Measurements from ENCODE around the gene PLCH2. TPM values are rescaled to one million over a fixed set of nuclear protein-coding genes. Genes with fewer than 3 reads are reported as not detected.

The PLCH2 gene
- total and polyA plus RNA-seq, 7 donors = 0.04 to 0.60 (median 0.09) TPM; not detected in 1

DNA sequence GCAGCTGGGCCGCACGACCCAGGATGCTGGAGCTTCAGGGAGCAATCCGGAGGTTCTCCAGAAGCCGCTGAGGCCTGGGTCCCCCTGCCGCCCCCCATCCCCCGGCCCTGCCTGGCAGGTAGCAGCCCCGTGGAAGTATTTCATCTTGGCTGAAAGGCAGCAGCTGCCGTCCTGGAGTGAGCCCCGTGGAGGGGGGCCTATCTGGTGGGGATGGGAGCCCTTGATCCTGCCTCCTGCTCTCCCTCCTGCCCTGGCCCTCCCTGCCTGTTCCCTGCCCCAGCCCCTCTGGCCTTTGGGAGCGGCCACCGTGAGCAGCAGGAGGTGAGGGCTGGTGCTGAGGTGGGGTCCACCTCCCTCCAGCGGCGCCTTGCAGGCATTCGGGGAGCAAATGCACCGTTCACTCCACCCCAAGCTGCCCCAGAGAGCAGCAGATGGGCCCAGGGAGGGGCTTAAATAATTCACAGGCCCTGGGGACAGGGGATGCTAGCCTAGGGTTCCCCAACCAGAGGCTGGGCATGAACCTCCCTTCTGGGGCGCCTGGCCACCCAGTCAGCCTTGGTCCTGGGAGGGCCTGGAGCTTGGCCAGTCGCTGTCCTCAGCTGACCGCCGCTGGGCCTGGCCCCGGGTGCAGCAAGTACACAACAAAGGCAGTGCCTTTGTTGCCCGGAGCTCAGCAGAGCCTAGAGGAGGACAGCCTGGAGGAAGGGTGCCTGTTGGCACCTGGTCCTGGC is 23.7 kb upstream of the PLCH2 start:
- no peak for ATAC-seq
- no peak overlapping the region for H3K4me3 ChIP-seq
- intact Hi-C loops (cut with DNase I) = no loop called here
- WGBS, 3 donors = 33 to 40% (median 34%) methylated on average over 20 to 21 of the region's 21 CpGs
- TF ChIP-seq, protein P1, sequence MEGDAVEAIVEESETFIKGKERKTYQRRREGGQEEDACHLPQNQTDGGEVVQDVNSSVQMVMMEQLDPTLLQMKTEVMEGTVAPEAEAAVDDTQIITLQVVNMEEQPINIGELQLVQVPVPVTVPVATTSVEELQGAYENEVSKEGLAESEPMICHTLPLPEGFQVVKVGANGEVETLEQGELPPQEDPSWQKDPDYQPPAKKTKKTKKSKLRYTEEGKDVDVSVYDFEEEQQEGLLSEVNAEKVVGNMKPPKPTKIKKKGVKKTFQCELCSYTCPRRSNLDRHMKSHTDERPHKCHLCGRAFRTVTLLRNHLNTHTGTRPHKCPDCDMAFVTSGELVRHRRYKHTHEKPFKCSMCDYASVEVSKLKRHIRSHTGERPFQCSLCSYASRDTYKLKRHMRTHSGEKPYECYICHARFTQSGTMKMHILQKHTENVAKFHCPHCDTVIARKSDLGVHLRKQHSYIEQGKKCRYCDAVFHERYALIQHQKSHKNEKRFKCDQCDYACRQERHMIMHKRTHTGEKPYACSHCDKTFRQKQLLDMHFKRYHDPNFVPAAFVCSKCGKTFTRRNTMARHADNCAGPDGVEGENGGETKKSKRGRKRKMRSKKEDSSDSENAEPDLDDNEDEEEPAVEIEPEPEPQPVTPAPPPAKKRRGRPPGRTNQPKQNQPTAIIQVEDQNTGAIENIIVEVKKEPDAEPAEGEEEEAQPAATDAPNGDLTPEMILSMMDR (IDR thresholded peaks at IDR 0.05) = no peak
- no peak for DNase-seq
- no peaks in the 10 kb centered on the region for H3K4me1 ChIP-seq
- no peaks in the 10 kb centered on the region for H3K9me3 ChIP-seq
- H3K27ac ChIP-seq = no peak overlapping the region
- H3K36me3 ChIP-seq (ENCODE audit: insufficient read depth in 1 of 2, low read depth in 1 of 2) = no peaks in the 10 kb centered on the region
- H3K27me3 ChIP-seq (ENCODE audit: insufficient read depth in 3 of 3, low read length in 2 of 3) = peaks cover 0 to 56% (median 18%) of the 10 kb centered on the region in 3 donors

DNA sequence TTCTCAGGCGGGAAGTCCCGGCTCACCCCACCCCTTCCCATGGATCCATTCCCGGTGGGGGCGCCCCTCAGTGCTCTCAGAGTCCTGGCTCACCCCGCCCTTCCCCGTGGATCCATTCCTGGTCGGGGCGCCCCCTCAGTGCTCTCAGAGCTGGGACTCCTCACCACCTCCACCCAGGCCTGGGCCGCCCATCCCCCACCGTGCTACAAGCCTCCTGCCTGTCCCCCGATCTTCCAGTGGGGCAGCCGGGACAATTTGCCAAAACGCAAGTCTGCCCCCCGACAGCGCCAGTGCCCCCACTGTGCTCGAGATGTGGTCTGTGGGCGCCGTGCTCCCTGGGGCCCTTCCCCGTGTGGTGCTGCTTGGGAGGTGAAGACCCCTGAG is 23.2 kb upstream of the PLCH2 start:
- no peak for DNase-seq
- peaks cover 0 to 54% (median 18%) of the 10 kb centered on the region in 3 donors for H3K27me3 ChIP-seq (ENCODE audit: insufficient read depth in 3 of 3, low read length in 2 of 3)
- no peaks in the 10 kb centered on the region for H3K4me1 ChIP-seq
- TF ChIP-seq, protein P1 (IDR thresholded peaks at IDR 0.05) = no peak
- no peak overlapping the region for H3K27ac ChIP-seq
- H3K9me3 ChIP-seq = no peaks in the 10 kb centered on the region
- no peak overlapping the region for H3K4me3 ChIP-seq
- 67 to 81% (median 68%) methylated on average over 16 to 19 of the region's 19 CpGs for WGBS, 3 donors
- intact Hi-C loops (cut with DNase I) = no loop called here
- ATAC-seq = no peak
- H3K36me3 ChIP-seq (ENCODE audit: insufficient read depth in 1 of 2, low read depth in 1 of 2) = no peaks in the 10 kb centered on the region

DNA sequence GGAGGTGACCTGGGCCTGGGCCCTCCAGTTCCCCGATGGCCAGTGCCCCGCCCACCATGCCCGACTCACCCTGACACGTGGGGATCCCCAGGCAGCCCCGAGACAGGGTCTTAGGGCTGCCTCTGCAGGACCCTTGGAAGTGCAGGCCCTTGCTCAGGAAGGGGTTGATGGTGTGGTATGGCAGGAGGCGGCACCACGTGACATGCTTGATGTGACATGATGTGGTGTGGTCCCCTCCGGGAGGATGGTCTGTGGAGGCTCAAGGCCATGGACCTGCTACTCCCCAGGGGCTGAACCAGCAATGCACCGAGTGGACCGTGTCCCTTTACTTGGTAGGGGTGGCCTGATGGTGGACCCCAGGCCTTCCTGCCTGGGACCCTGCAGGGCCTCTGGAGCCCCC is 21.9 kb upstream of the PLCH2 start:
- peaks cover 0 to 45% (median 18%) of the 10 kb centered on the region in 3 donors for H3K27me3 ChIP-seq (ENCODE audit: insufficient read depth in 3 of 3, low read length in 2 of 3)
- no peak overlapping the region for H3K27ac ChIP-seq
- intact Hi-C loops (cut with DNase I) = no loop called here
- H3K4me3 ChIP-seq = no peak overlapping the region
- 68 to 73% (median 72%) methylated on average over 10 of the region's 10 CpGs for WGBS, 3 donors
- ATAC-seq = no peak
- TF ChIP-seq, protein P1 (IDR thresholded peaks at IDR 0.05) = no peak
- no peaks in the 10 kb centered on the region for H3K4me1 ChIP-seq
- no peaks in the 10 kb centered on the region for H3K36me3 ChIP-seq (ENCODE audit: insufficient read depth in 1 of 2, low read depth in 1 of 2)
- H3K9me3 ChIP-seq = no peaks in the 10 kb centered on the region
- no peak for DNase-seq

DNA sequence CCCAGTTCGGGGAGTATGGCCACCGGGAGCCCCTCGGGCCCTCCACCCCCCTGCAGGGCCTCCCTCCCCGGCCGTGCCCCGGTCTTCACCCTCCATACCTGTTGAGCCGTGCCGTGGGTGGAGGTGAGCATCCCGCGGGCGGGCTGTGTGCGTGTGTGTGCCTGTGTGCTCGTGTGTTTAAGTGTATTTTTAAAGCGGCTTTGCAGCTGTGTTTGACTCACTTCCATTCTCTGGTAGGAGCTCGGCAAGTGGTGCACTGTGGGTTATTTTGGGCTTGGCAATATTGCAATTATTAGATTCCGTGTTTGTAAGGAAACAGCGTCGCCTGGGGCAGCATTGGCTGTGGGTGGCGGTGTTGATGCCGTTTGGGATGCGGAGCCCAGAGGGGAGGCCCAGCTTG is 20.3 kb upstream of the PLCH2 start:
- DNase-seq (no peak), ATAC-seq (no peak)
- no peak overlapping the region for H3K27ac ChIP-seq
- no peaks in the 10 kb centered on the region for H3K9me3 ChIP-seq
- no peak overlapping the region for H3K4me3 ChIP-seq
- TF ChIP-seq, protein P1 (IDR thresholded peaks at IDR 0.05) = no peak
- peaks cover 0 to 49% (median 18%) of the 10 kb centered on the region in 3 donors for H3K27me3 ChIP-seq (ENCODE audit: insufficient read depth in 3 of 3, low read length in 2 of 3)
- no peaks in the 10 kb centered on the region for H3K36me3 ChIP-seq (ENCODE audit: insufficient read depth in 1 of 2, low read depth in 1 of 2)
- H3K4me1 ChIP-seq = no peaks in the 10 kb centered on the region
- WGBS, 3 donors = 49 to 56% (median 55%) methylated on average over 21 of the region's 21 CpGs
- intact Hi-C loops (cut with DNase I) = no loop called here

DNA sequence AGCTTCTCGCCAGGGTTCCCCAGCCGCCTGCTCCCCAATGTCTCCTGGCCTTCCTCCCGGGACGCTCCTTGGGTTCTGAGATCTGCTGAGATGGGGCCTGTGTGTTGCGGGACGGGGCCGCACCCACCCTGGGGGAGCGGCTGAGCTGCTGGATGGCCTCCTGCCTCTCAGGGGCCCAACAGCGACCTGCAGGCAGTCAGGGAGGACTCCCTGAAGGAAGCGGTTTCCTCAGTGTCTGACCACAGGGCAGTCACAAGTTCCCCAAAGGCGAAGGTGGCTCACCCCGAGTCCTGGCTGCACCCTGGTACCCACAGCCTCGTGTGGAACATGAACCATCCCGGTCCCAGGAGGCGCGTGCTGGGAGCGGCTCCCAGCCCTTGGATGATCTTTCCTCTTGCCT is 18.6 kb upstream of the PLCH2 start:
- H3K9me3 ChIP-seq = no peaks in the 10 kb centered on the region
- intact Hi-C loops (cut with DNase I) = no loop called here
- no peak overlapping the region for H3K27ac ChIP-seq
- no peaks in the 10 kb centered on the region for H3K36me3 ChIP-seq (ENCODE audit: insufficient read depth in 1 of 2, low read depth in 1 of 2)
- H3K4me3 ChIP-seq = no peak overlapping the region
- peaks cover 0 to 34% (median 12%) of the 10 kb centered on the region in 3 donors for H3K27me3 ChIP-seq (ENCODE audit: insufficient read depth in 3 of 3, low read length in 2 of 3)
- no peaks in the 10 kb centered on the region for H3K4me1 ChIP-seq
- ATAC-seq = no peak
- WGBS, 3 donors = 77 to 83% (median 83%) methylated on average over 17 of the region's 17 CpGs
- TF ChIP-seq, protein P1 (IDR thresholded peaks at IDR 0.05) = no peak
- DNase-seq = no peak

All from psoas muscle (tissue), 8 donors.